Right lobe of liver (tissue), 6 donors: ENCODE results near the gene SH3PXD2A. TPM values are rescaled to one million over a fixed set of nuclear protein-coding genes. Genes with fewer than 3 reads are reported as not detected.

Source experiments
- ATAC-seq, 4 donors: fragments of 200-7000 bp; cut with Tn5 transposase; one replicate each; pipeline ENCODE4 v1.9.1; 2020; ENCODE audit warnings: mild to moderate bottlenecking in 4 of 4, moderate library complexity in 4 of 4
- DNase-seq, 3 donors: peaks; one replicate each; pipeline ENCODE4 v3.0.0-alpha.2; 2020
- H3K27ac ChIP-seq, 3 donors: fragments of 200-600 bp; one replicate each; pipeline ENCODE4 v1.8.0; 2022
- H3K27me3 ChIP-seq, 2 donors: fragments of 200-600 bp; one replicate each; pipeline ENCODE4 v1.8.0; 2022
- H3K36me3 ChIP-seq, 4 donors: fragments of 200-600 bp; sonication (generic) in 1 of 4; one replicate each; pipeline versions ENCODE4 v1.5.1 to v1.8.0; 2017 to 2022; ENCODE audit warnings: control low read depth in 1 of 4
- H3K4me1 ChIP-seq, 4 donors: fragments of 200-600 bp; sonication (generic) in 1 of 4; one replicate each; pipeline versions ENCODE4 v1.5.1 to v1.8.0; 2017 to 2022; ENCODE audit warnings: control low read depth in 1 of 4
- H3K4me3 ChIP-seq, 3 donors: fragments of 200-600 bp; one replicate each; pipeline ENCODE4 v1.8.0; 2022
- H3K9me3 ChIP-seq, 4 donors: fragments of 200-600 bp; sonication (generic) in 1 of 4; one replicate each; pipeline versions ENCODE4 v1.5.1 to v1.8.0; 2017 to 2022; ENCODE audit warnings: control low read depth in 1 of 4
- POLR2A ChIP-seq: fragments of 450-650 bp; IDR thresholded peaks from one replicate; pipeline ENCODE4 v1.6.1; 2017; ENCODE audit warnings: antibody characterized with exemption, mild to moderate bottlenecking
- whole genome bisulfite sequencing: methylation state at CpG from one replicate; pipeline ENCODE4 v1.1.6; 2018; ENCODE audit warnings: low coverage, low lambda C conversion rate; ENCODE audit not compliant: insufficient coverage; ENCODE audit errors: missing lambda C conversion rate; 5-methylcytosine and 5-hydroxymethylcytosine counted together
- intact Hi-C, 2 donors: fragments of 100-400 bp; cut with DNase I; formaldehyde crosslinking; loops; one replicate each; pipeline versions ENCODE4 v1.11.2 to v1.14.1; 2022
- total RNA-seq, 6 experiments: library from RNA; depleted of rRNA in 2 of 6; stranded (reverse); fragments of >200 nt in 2 of 6; fragmentation: NEBNext Ultra II Directional in 3 of 6; extraction: Animal tissue kit (Norgen Biotek cat#: 25700) in 3 of 6; gene quantifications; one replicate each; pipeline versions ENCODE4 v1.1.0 to v1.2.4, GENCODE V29; 2016 to 2023
- TF ChIP-seq, protein P1 (sequence below), 4 donors: fragments of 200-600 bp in 3 of 4; fragments of 450-650 bp in 1 of 4; IDR thresholded peaks; one replicate each; pipeline versions ENCODE4 v1.5.1 to v1.8.0; 2016 to 2022; ENCODE audit warnings: antibody characterized with exemption in 4 of 4, mild to moderate bottlenecking in 2 of 4
- donor health status: DM: no; HTN: yes; CAD: no.
- donor health status: DM: no; HTN: no; CAD: no.
- donor health status: DM: no; HTN: no; CAD: no.
- donor health status: DM: no; HTN: yes; CAD: no.
- donor health status: DM: no; HTN: yes; CAD: no.

SH3PXD2A gene
- total RNA-seq, 6 experiments from 2014 or later = 3.0 to 38.3 (median 10.0) TPM

DNA sequence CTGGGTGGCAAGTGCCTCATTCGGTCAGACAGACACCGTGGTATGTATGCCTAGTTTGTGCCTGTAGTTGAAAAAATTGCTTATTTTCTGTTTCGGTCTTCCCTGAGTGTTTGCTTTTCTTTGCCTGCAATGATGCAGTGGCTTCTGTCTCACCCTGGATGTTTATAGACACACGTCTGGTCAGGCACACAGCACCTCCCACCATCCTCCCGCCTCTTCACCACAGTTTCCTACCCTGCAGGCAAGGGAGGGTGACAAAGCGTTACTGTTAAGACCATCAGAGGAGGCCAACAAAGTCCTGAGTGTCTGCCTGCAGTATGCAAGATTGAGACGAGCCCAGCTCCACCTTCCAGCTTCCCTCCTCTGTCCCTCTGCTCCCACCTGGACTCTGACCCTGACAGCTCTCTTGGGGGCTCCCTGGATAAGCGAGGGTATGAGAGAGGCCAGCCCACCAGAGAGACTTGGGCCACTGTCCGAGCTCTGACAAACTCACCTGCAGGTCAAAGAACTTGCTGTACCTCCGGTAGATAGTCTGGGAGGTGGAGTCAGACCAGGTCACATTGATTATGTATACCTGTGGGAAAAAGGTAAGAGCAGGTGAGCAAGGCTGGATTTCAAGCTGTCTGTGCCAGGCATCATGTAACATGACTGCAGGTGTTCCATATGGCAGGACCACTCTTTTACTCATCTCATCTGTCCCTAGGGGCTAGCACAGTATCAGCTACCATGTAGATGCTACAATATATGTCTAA lies 54.4 kb downstream of the SH3PXD2A start:
- Histone ChIP-seq H3K9me3 (no peaks in the 10 kb centered on the region), H3K27ac (no peak overlapping the region), H3K4me3 (no peak overlapping the region), H3K27me3 (no peaks in the 10 kb centered on the region), H3K4me1 (no peaks in the 10 kb centered on the region), H3K36me3 (no peaks in the 10 kb centered on the region)
- ATAC-seq = peak in 3 of 4 donors; percentile 38 to 43 (median 39)
- TF ChIP-seq, protein P1, sequence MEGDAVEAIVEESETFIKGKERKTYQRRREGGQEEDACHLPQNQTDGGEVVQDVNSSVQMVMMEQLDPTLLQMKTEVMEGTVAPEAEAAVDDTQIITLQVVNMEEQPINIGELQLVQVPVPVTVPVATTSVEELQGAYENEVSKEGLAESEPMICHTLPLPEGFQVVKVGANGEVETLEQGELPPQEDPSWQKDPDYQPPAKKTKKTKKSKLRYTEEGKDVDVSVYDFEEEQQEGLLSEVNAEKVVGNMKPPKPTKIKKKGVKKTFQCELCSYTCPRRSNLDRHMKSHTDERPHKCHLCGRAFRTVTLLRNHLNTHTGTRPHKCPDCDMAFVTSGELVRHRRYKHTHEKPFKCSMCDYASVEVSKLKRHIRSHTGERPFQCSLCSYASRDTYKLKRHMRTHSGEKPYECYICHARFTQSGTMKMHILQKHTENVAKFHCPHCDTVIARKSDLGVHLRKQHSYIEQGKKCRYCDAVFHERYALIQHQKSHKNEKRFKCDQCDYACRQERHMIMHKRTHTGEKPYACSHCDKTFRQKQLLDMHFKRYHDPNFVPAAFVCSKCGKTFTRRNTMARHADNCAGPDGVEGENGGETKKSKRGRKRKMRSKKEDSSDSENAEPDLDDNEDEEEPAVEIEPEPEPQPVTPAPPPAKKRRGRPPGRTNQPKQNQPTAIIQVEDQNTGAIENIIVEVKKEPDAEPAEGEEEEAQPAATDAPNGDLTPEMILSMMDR (IDR thresholded peaks at IDR 0.05) = no peak
- DNase-seq = peak in 1 of 3 donors; percentile 22
- intact Hi-C loops = no loop called here
- WGBS = 52% methylated on average over 6 of the region's 10 CpGs

DNA sequence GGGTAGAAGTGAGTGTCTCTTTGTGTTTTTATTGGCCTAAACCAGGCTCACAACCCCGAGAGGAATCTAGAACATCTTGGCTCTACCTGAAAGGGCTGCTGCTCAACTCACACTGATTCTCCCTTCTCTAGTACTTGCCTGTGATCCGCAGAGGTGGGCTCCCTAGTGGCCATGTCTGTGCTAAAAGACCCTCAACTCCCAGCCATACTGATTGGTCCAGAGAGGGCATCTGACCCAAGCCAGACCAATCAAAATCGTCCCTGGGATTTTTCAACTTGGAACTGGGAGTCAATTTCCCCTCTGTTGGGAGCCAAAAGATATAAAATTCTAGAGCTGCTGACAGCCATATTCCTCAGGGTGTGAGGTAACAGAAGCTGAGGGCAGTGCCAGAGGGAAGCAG lies 55.3 kb downstream of the SH3PXD2A start:
- Histone ChIP-seq H3K4me1 (peaks cover 0 to 1% (median under 1%) of the 10 kb centered on the region in 4 donors), H3K27me3 (no peaks in the 10 kb centered on the region), H3K27ac (no peak overlapping the region), H3K4me3 (no peak overlapping the region), H3K36me3 (no peaks in the 10 kb centered on the region), H3K9me3 (no peaks in the 10 kb centered on the region)
- no peak for DNase-seq
- no peak for ATAC-seq
- intact Hi-C loops = no loop called here
- no peak for TF ChIP-seq POLR2A
- TF ChIP-seq, protein P1 (IDR thresholded peaks at IDR 0.05) = no peak
- 93% methylated on average over 3 of the region's 3 CpGs for WGBS

DNA sequence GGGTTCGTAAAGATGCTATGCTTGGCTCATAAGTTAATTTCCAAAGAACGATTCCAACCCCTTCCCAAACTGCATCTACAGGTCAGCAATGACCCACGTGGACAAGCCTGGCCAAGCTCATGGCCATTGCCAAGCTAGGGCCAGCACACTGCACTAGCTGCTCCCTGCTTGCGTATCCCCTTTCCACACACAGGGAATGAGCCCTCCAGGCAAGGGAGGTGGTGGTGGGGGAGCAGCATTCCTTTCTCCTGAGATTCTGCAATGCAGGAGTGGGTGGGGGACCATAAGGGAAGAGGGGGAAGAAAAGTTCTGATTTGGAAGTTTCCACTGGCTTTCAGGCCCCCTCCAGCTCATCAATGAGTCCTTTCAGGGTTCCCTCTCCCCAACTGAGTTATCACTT lies 56.0 kb downstream of the SH3PXD2A start:
- intact Hi-C loops = no loop called here
- TF ChIP-seq, protein P1 (IDR thresholded peaks at IDR 0.05) = no peak
- TF ChIP-seq POLR2A = no peak
- DNase-seq (peak in 1 of 3 donors; percentile 27), ATAC-seq (no peak)
- Histone ChIP-seq H3K27me3 (no peaks in the 10 kb centered on the region), H3K9me3 (no peaks in the 10 kb centered on the region), H3K27ac (no peak overlapping the region), H3K4me3 (no peak overlapping the region), H3K36me3 (no peaks in the 10 kb centered on the region), H3K4me1 (peaks cover 0 to 9% (median 4%) of the 10 kb centered on the region in 4 donors)
- WGBS = 86% methylated on average over 3 of the region's 4 CpGs

DNA sequence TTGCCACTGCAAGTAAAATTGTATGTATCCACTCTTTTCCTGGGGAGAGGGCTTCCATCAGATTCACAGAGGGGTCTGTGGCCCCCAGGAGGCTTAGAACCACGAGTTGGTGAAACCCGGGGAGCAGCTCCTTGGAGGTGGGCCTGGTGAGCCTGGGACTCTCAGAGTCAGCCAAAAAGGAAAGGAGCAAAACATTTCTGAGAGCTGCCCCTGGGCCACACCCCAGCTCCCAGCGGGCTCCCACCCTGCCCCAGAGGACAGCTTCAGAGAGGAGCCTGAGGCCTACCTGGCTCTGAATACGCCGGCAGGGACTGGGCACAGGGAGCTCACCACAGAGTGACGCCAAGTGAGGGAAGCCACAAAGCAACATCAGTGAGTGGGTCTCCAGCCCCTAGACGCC lies 56.9 kb downstream of the SH3PXD2A start:
- 100% methylated on average over 1 of the region's 7 CpGs for WGBS
- H3K4me3 ChIP-seq = no peak overlapping the region
- peak in 1 of 3 donors; percentile 28 for DNase-seq

More for the DNA sequence above, 56.9 kb downstream of the SH3PXD2A start:
- no peak for TF ChIP-seq POLR2A
- TF ChIP-seq, protein P1 (IDR thresholded peaks at IDR 0.05) = no peak
- Histone ChIP-seq H3K36me3 (no peaks in the 10 kb centered on the region), H3K27ac (no peak overlapping the region), H3K27me3 (no peaks in the 10 kb centered on the region), H3K4me1 (peaks cover 0 to 16% (median 8%) of the 10 kb centered on the region in 4 donors), H3K9me3 (no peaks in the 10 kb centered on the region)
- intact Hi-C loops = no loop called here
- no peak for ATAC-seq
